Measurements from ENCODE around the gene UBR1.

DNA sequence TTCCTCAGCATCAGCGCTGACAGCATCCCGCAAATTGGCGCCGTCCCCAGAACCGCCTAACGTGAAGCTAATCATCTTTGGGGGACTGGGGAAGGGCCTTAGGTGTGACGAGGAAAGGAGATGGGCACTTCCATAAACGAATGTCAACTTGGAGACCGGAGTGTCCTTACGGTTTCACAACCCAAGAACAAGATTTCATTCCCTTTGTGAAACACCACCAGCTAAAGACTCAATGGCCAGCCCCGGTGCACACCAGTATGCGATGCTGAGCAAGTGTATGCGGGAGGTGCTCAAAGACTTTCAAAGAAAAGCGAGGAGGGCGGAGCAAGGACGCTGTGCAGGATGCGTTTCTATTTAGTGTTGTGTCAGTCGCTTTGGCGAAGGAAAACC, 184.5 kb downstream of the UBR1 start:
- no peak for TF ChIP-seq EZH2 (IDR thresholded peaks at IDR 0.05; ENCODE audit: borderline replicate concordance, low read length)
- TF ChIP-seq, protein P1, sequence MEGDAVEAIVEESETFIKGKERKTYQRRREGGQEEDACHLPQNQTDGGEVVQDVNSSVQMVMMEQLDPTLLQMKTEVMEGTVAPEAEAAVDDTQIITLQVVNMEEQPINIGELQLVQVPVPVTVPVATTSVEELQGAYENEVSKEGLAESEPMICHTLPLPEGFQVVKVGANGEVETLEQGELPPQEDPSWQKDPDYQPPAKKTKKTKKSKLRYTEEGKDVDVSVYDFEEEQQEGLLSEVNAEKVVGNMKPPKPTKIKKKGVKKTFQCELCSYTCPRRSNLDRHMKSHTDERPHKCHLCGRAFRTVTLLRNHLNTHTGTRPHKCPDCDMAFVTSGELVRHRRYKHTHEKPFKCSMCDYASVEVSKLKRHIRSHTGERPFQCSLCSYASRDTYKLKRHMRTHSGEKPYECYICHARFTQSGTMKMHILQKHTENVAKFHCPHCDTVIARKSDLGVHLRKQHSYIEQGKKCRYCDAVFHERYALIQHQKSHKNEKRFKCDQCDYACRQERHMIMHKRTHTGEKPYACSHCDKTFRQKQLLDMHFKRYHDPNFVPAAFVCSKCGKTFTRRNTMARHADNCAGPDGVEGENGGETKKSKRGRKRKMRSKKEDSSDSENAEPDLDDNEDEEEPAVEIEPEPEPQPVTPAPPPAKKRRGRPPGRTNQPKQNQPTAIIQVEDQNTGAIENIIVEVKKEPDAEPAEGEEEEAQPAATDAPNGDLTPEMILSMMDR (IDR thresholded peaks at IDR 0.05; ENCODE audit: low read length), result no peak
